Fibroblast of villous mesenchyme (primary cell): ENCODE data around the gene RBPMS2. TPM values are rescaled to one million over a fixed set of nuclear protein-coding genes. Genes with fewer than 3 reads are reported as not detected.

Experiments
- DNase-seq: peaks from one replicate; pipeline ENCODE4 v3.0.0-alpha.2; 2010; ENCODE audit warnings: low read depth
- H3K4me3 ChIP-seq: 2 replicates; pipeline ENCODE4 v1.5.1; 2011; ENCODE audit warnings: low read depth, mild to moderate bottlenecking, low read length
- CTCF ChIP-seq: IDR thresholded peaks from 2 replicates; pipeline ENCODE4 v1.5.1; 2012; ENCODE audit warnings: low read depth, mild to moderate bottlenecking, low read length; ENCODE audit not compliant: insufficient read depth
- total RNA-seq: library from RNA; depleted of rRNA; stranded (reverse); fragments of >200 nt; gene quantifications from 2 replicates; pipeline ENCODE4 v1.2.3, GENCODE V29; 2012

Gene RBPMS2
- total RNA-seq, 1 donor = not detected

- DNase-seq = no peak
- no peak overlapping the region for H3K4me3 ChIP-seq
- TF ChIP-seq CTCF = no peak
Observed at GRCh38 chr15:64763874-64764273, 11.5 kb downstream of the RBPMS2 start.

GRCh38 chr15:64763462-64763861 is 11.9 kb downstream of the RBPMS2 start:
- DNase-seq = no peak
- H3K4me3 ChIP-seq = no peak overlapping the region
- TF ChIP-seq CTCF = no peak

GRCh38 chr15:64763021-64763420 is 12.4 kb downstream of the RBPMS2 start:
- TF ChIP-seq CTCF = no peak
- DNase-seq = no peak
- H3K4me3 ChIP-seq = no peak overlapping the region

GRCh38 chr15:64762546-64762945 is 12.8 kb downstream of the RBPMS2 start:
- TF ChIP-seq CTCF = no peak
- H3K4me3 ChIP-seq = no peak overlapping the region
- no peak for DNase-seq

GRCh38 chr15:64761156-64761555 is 14.2 kb downstream of the RBPMS2 start:
- no peak overlapping the region for H3K4me3 ChIP-seq
- no peak for TF ChIP-seq CTCF
- DNase-seq = no peak

GRCh38 chr15:64760056-64760455 is 15.3 kb downstream of the RBPMS2 start:
- DNase-seq = no peak
- no peak for TF ChIP-seq CTCF
- H3K4me3 ChIP-seq = no peak overlapping the region

GRCh38 chr15:64755427-64755940 is 19.9 kb downstream of the RBPMS2 start:
- no peak for DNase-seq
- H3K4me3 ChIP-seq = no peak overlapping the region
- TF ChIP-seq CTCF = no peak
